ENCODE measurements around the gene PRKD1.

- TF ChIP-seq CTCF (IDR thresholded peaks at IDR 0.05; ENCODE audit: low read depth, low read length): no peak
- no peak for TF ChIP-seq EZH2phosphoT487 (IDR thresholded peaks at IDR 0.05; ENCODE audit: low read depth)
Measured at GRCh38 chr14:29528889-29529288, 398.8 kb downstream of the PRKD1 start.
